HepG2 (cell line): Measurements from ENCODE around the gene ZXDC. TPM values are rescaled to one million over a fixed set of nuclear protein-coding genes. Genes with fewer than 3 reads are reported as not detected.

Experiments
- ATAC-seq: fragments of 200-7000 bp; cut with Tn5 transposase; 3 replicates; pipeline ENCODE4 v1.9.1; 2020; ENCODE audit warnings: mild to moderate bottlenecking, moderate library complexity
- BruUV-seq: library from RNA; stranded (reverse); fragments of 400-500 nt; replicated peaks from 2 replicates; lab custom pipeline; 2021; lab: Mats Ljungman, UMichigan
- CTCF ChIA-PET: fragments of 300-600 bp; formaldehyde crosslinking; extraction: SDS; loops from one replicate; lab custom pipeline; 2021; ENCODE audit warnings: low total read pairs, inconsistent platforms, low intra/inter-chr PET ratio; lab: Yijun Ruan, JAX
- POLR2A ChIA-PET: fragments of 350-600 bp; sonication (Branson Sonifier 250); formaldehyde crosslinking; loops from one replicate; lab custom pipeline; 2020; ENCODE audit warnings: antibody characterized with exemption, inconsistent platforms; lab: Yijun Ruan, JAX
- DNase-seq: peaks from one replicate; pipeline ENCODE4 v3.0.0-alpha.2; 2015; ENCODE audit warnings: low spot score
- FAIRE-seq: peaks from 3 replicates; lab custom pipeline; 2011; peaks lifted over from hg19 to GRCh38; lab: Jason Lieb, UNC
- H2AFZ ChIP-seq: one replicate; pipeline ENCODE4 v1.6.1; 2011; ENCODE audit warnings: low read length, inconsistent platforms
- H3K27ac ChIP-seq: fragments of 300-600 bp; 3 replicates; pipeline ENCODE4 v1.8.0; 2011; ENCODE audit warnings: mixed run types, mild to moderate bottlenecking, mixed read lengths, low read length, inconsistent platforms; ENCODE audit not compliant: insufficient read depth; ENCODE audit errors: extremely low read length
- H3K27me3 ChIP-seq, 2 experiments: fragments of 200-600 bp in 1 of 2; 2 replicates in 1 of 2; 3 replicates in 1 of 2; pipeline versions ENCODE4 v1.6.0 to v1.8.0; 2011; ENCODE audit warnings: low read length in 2 of 2, mild to moderate bottlenecking in 2 of 2, moderate library complexity in 2 of 2, inconsistent platforms in 1 of 2; ENCODE audit not compliant: insufficient read depth in 2 of 2, control insufficient read depth in 1 of 2
- H3K36me3 ChIP-seq, 2 experiments: fragments of 200-600 bp in 1 of 2; replicated peaks in 1 of 2; 2 replicates in 1 of 2; 3 replicates in 1 of 2; pipeline versions ENCODE4 v1.5.1 to v1.8.0; 2011; ENCODE audit warnings: low read length in 2 of 2, inconsistent platforms in 1 of 2; ENCODE audit not compliant: insufficient read depth in 2 of 2, control insufficient read depth in 1 of 2
- H3K4me1 ChIP-seq: 2 replicates; pipeline ENCODE4 v1.5.1; 2012; ENCODE audit warnings: low read length, inconsistent platforms; ENCODE audit not compliant: insufficient read depth
- H3K4me2 ChIP-seq: 2 replicates; pipeline ENCODE4 v1.6.0; 2011; ENCODE audit warnings: low read depth, low read length, inconsistent platforms
- H3K4me3 ChIP-seq, 3 experiments: fragments of 200-600 bp in 1 of 3; sonication (generic), shearing (Covaris generic) in 1 of 3; replicated peaks in 1 of 3; 2 replicates each; pipeline ENCODE4 v1.5.1; 2011 to 2016; ENCODE audit warnings: low read length in 3 of 3, inconsistent platforms in 2 of 3, low read depth in 2 of 3, mild to moderate bottlenecking in 2 of 3, control low read depth in 1 of 3, mixed read lengths in 1 of 3; ENCODE audit not compliant: insufficient read depth in 1 of 3
- H3K79me2 ChIP-seq: one replicate; pipeline ENCODE4 v1.6.1; 2011; ENCODE audit warnings: low read length, inconsistent platforms; ENCODE audit not compliant: insufficient read depth
- H3K9ac ChIP-seq: 2 replicates; pipeline ENCODE4 v1.6.0; 2011; ENCODE audit warnings: mild to moderate bottlenecking, low read depth, low read length, inconsistent platforms; ENCODE audit not compliant: insufficient read depth
- H3K9me3 ChIP-seq: 2 replicates; pipeline ENCODE4 v1.5.1; 2012; ENCODE audit warnings: mild to moderate bottlenecking, low read length
- H4K20me1 ChIP-seq: 2 replicates; pipeline ENCODE4 v1.6.0; 2011; ENCODE audit warnings: inconsistent platforms, mild to moderate bottlenecking, low read length, moderate library complexity; ENCODE audit not compliant: insufficient read depth
- AGO2 ChIP-seq: fragments of 200-400 bp; formaldehyde crosslinking; optimal IDR thresholded peaks from 2 replicates; pipeline ENCODE3; 2017; ENCODE audit warnings: mild to moderate bottlenecking, low read depth, low read length, moderate library complexity
- BRCA1 ChIP-seq: sonication (generic); formaldehyde crosslinking; IDR thresholded peaks from 2 replicates; pipeline ENCODE4 v1.4.0; 2020; ENCODE audit warnings: missing genetic modification reagents
- CENPX ChIP-seq: sonication (generic); formaldehyde crosslinking; IDR thresholded peaks from 2 replicates; pipeline ENCODE4 v1.9.0; 2021; ENCODE audit warnings: mild to moderate bottlenecking, missing genetic modification reagents, moderate library complexity
- FLYWCH1 ChIP-seq: sonication (generic); formaldehyde crosslinking; IDR thresholded peaks from 2 replicates; pipeline ENCODE4 v1.8.1; 2023; ENCODE audit warnings: mild to moderate bottlenecking, missing genetic modification reagents
- MED13 ChIP-seq: sonication (generic); formaldehyde crosslinking; IDR thresholded peaks from 2 replicates; pipeline ENCODE4 v1.5.0; 2020; ENCODE audit warnings: missing genetic modification reagents
- NR2F2 ChIP-seq: IDR thresholded peaks from 2 replicates; pipeline ENCODE4 v1.6.1; 2012; ENCODE audit warnings: low read depth, inconsistent platforms, borderline replicate concordance
- RBM22 ChIP-seq: fragments of 200-400 bp; formaldehyde crosslinking; optimal IDR thresholded peaks from 2 replicates; pipeline ENCODE3; 2017; ENCODE audit warnings: mild to moderate bottlenecking, low read length, moderate library complexity
- TFAP4 ChIP-seq: sonication (generic); IDR thresholded peaks from 2 replicates; pipeline ENCODE4 v1.6.1; 2016; ENCODE audit warnings: low read depth, borderline replicate concordance
- ZSCAN22 ChIP-seq: sonication (generic); formaldehyde crosslinking; IDR thresholded peaks from 2 replicates; pipeline ENCODE4 v1.4.0; 2020; ENCODE audit warnings: mild to moderate bottlenecking, missing genetic modification reagents
- WGBS: methylation state at CpG from one replicate; pipeline ENCODE4 v1.1.6; 2017; ENCODE audit warnings: low lambda C conversion rate; 5-methylcytosine and 5-hydroxymethylcytosine counted together
- in situ Hi-C: cut with HindIII; loops from 2 replicates; pipeline ENCODE4 v1.10.0; 2017; ENCODE audit warnings: low pct_unique_long_range_greater_than_20kb; ENCODE audit not compliant: extremely low pct_ligation_motif_present
- intact Hi-C: fragments of 100-400 bp; cut with micrococcal nuclease; formaldehyde crosslinking; loops from one replicate; pipeline ENCODE4 v1.10.0; 2022; ENCODE audit not compliant: unreplicated experiment
- polyA plus RNA-seq, 8 experiments: library from polyadenylated mRNA; depleted of rRNA in 3 of 8; stranded (reverse) in 7 of 8; unstranded in 1 of 8; fragments of >200 nt; fragmentation: Illumina TruSeq in 4 of 8; extraction: Trizol in 4 of 8; gene quantifications; 2 replicates each; pipeline versions ENCODE4 v1.2.1 to v1.2.3, GENCODE V29; 2011 to 2016; ENCODE audit warnings: low read depth in 4 of 8, missing spikeins in 1 of 8, mixed read lengths in 1 of 8; ENCODE audit not compliant: insufficient read depth in 1 of 8
- total RNA-seq, 5 experiments: library from RNA; depleted of rRNA; stranded (reverse); fragments of >200 nt; fragmentation: Illumina TruSeq; extraction: Trizol; gene quantifications; 2 replicates each; pipeline ENCODE4 v1.2.3, GENCODE V29; 2016; ENCODE audit warnings: low read depth in 1 of 5

The ZXDC gene
- total and polyA plus RNA-seq, 2 of the 13 experiments (the other 11 are each of a cell fraction or from before 2014, with no cell fraction given): 17.6 to 21.2 TPM

GRCh38 chr3:126433105-126433430 is 42.6 kb downstream of the ZXDC start:
- intact Hi-C loops (no loop called here), in situ Hi-C loops (no loop called here)
- WGBS: 93% methylated on average over 3 of the region's 6 CpGs
- DNase-seq (no peak), ATAC-seq (peak; percentile 11; the same call in 2 of the 3 replicates), FAIRE-seq (no peak)
- no peaks in the 10 kb centered on the region for H3K4me1 ChIP-seq
- H3K36me3 ChIP-seq: peaks cover 5 to 20% of the 10 kb centered on the region in 2 experiments; a peak in 4 of 5 replicates
- no peaks in the 10 kb centered on the region for H4K20me1 ChIP-seq
- no peak overlapping the region for H3K9ac ChIP-seq
- H3K27ac ChIP-seq: no peak overlapping the region
- H3K27me3 ChIP-seq: no peaks in the 10 kb centered on the region
- no peak overlapping the region for H3K4me2 ChIP-seq
- H3K79me2 ChIP-seq: no peaks in the 10 kb centered on the region
- no peak overlapping the region for H2AFZ ChIP-seq
- no peak for TF ChIP-seq CENPX
- peak; percentile 45 for TF ChIP-seq RBM22
- no peak for TF ChIP-seq ZSCAN22 (CRISPR knock-in tag)
- TF ChIP-seq FLYWCH1 (CRISPR knock-in tag): no peak
- TF ChIP-seq MED13 (CRISPR knock-in tag): no peak
- peak; percentile 6 for TF ChIP-seq AGO2
- TF ChIP-seq NR2F2: no peak
- no peak for TF ChIP-seq TFAP4
- no peak for TF ChIP-seq BRCA1 (CRISPR knock-in tag)
- no peak overlapping the region for H3K4me3 ChIP-seq
- no TSS peak for BruUV-seq
- no peaks in the 10 kb centered on the region for H3K9me3 ChIP-seq
- CTCF ChIA-PET: no interaction called here
- POLR2A ChIA-PET: no interaction called here
